SHP77 treated with DMSO at 0.1 percent for 48 hours (cell line): Measurements from ENCODE around the gene RPL7L1.
A peak's percentile ranks its signal among the peaks of the same experiment; 100 is the strongest.
"Not testable (repeated sequence)": the region's sequence is repeated elsewhere in the genome, so short reads cannot be mapped to it uniquely, and the experiment has no call there.

Experiments
- DNase-seq: peaks from one replicate; lab custom pipeline; 2025; lab: John Stamatoyannopoulos, UW

Gene RPL7L1

GRCh38 chr6:42879372-42880239 lies at the start of gene RPL7L1:
Gene RPL7L1 (plus strand): TSS chr6:42879616. CDS start chr6:42879911, 295 bp downstream.
- DNase-seq, result peak; percentile 94

DNA sequence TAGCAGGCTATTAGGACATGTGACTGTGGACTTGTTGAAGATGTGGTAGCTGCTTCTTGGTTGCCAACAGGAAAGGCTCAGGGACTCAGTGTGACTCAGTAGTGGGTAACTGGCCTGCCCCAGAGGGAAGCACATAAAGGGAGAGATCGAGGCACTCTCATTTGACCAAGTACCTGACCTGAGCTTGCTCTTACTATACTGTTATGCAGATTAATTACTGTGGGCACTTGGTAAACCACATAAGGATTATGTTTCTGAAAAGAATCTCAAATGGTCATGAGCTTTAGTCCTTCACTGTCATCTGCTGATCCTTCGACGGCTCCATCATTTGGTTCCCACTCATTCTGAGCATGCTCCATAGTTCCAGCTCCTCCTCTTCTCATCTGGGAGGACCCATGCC lies 48.2 kb upstream of the RPL7L1 start:
- DNase-seq, result no peak

- DNase-seq, result no peak
These were observed 45.4 kb upstream of the RPL7L1 start for GRCh38 chr6:42834056-42834455.

DNA sequence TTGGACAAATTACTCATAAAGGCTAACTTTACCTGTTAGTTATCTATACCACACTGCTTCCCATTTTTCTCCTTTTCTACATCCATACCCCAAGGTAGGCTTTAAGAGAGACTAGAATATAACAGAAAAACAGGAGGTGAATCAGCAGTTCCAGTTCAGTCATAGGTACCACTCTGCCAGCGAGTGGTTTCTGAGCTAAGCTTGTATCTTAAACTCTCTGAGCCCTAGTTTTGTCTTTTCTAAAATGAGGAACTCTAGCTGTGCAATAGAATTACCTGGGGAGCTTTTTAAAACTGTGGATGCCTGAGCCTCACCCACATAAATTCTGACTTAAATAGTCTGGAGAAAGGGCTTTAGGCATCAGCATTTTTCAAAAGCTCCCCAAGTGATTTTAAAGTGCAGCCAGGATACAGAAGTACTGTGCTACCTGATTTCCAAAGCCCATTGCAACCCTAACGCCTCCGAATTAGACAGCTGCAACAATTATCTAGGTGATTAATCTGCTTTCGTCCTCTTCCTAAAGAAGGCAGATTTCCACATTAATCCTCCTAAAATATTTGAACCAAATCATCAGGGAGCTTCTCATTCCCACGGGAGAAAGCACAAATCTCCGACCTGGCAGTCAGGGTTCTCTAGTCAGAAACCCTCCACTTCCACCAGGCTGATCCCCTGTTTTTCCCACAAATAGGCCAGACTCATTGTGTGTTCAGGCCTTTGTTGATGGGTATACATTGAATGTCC lies 37.4 kb upstream of the RPL7L1 start:
- DNase-seq, result no peak

DNA sequence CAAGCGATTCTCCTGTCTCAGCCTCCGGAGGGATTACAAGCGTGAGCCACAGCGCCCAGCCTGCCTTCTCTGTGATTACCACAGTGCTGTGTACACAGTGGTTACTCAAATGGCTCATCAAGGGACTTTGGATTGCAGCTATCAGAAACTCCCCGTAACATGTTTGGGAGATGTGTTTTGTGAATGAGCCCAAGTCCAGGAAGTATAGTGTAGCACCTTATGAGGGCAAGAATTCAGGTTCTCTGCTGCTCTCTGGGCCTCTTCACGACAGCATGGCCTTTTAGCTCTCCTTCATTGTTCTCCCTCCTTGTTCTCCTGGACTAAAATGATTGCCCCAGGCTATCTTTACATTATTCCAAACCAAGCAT lies 34.1 kb upstream of the RPL7L1 start:
- DNase-seq, result no peak

- no peak for DNase-seq
These were observed 32.9 kb upstream of the RPL7L1 start for GRCh38 chr6:42846505-42846904.

- no peak for DNase-seq
These were observed 30.7 kb upstream of the RPL7L1 start for GRCh38 chr6:42848700-42849099.

DNA sequence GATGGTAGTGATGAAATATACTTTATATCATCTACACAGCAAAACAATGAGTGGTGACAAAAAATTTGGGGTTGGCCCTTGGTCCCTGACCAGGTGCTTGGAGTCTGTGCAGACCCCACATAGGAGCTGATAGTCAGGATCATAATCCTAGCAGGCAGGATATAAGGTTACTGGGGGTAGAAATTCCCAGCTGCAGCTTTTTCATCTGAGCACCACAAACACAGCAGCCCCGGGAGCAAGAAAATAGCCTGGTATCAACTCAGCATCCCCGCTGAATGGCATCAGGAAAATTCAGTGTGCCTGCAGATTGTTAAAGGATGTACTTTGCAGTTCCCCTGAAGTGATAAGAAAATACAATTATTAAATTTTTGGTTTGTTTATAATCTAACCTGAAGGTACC lies 27.8 kb upstream of the RPL7L1 start:
- no peak for DNase-seq

DNA sequence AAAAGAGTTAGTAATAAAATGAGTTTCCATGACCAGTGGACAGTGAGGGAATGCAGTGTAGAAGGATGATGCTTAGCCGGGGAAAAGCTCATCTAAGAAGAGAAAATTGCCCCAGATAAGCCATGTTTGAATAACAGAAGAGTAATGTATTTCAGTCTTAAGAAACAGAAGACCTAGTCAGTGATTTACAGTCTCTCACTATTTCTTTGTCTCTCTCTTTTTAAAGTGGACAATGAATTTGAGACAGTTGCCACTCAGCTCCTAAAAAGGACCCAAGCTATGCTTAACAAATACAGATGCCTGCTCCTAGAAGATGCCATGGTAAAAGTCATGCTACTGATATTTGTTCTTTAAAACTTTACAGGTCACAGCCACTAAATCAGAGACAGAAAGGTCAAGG lies 19.4 kb upstream of the RPL7L1 start:
- DNase-seq, result no peak

DNA sequence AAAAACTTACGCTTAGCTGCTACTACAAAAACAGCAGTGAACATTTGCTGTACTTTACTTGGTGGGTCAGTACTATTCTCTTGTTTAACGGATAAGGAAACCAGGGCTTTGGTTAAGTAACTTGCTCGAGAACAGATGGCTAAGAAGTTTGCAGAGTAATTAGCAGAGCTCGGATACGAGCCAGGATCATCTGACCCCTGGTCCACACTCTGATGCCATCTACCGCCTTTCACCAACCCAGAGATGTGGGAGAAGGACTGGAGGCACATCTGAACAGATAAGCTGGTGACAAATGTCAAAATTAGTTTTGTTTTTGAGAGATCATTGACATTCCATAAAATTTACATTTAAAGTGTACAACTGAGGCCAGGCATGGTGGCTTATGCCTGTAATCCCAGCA lies 18.9 kb upstream of the RPL7L1 start:
- no peak for DNase-seq

- DNase-seq, result no peak
These were observed 14.8 kb upstream of the RPL7L1 start for GRCh38 chr6:42864602-42865001.

DNA sequence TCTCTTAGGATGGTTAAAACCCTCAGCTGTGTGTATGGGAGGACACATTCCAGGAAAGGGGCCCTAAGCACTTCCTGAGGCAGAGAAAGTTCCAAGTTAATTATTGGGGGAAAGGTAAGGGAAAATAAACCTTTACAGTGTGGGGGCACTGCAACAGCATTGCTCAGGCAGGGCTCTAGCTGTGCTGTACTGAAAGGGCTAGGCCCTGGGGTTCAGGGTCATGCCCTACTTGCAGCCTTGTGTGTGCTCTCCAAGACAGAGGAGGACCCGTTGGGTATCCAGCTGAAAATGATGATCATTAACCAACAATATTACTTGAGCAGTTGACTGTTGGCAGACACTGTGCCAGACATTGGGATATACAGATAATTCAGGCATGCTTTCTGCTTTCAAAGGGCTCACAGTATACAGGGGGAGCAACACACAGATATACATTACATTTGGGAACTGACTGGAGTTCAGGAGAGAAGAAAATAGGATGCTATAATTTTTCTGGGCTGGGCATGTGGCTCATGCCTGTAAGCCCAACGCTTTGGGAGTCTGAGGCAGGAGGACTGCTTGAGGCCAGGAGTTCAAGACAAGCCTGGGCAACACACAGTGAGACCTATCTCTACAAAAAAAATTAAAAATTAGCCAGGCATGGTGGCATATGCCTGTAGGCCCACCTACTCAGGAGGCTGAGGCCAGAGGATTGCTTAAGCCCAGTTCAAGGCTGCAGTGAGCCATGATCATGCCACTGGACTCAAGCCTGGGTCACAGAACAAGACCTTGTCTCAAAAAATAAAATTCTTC lies 9.1 kb upstream of the RPL7L1 start:
- DNase-seq, result no peak

DNA sequence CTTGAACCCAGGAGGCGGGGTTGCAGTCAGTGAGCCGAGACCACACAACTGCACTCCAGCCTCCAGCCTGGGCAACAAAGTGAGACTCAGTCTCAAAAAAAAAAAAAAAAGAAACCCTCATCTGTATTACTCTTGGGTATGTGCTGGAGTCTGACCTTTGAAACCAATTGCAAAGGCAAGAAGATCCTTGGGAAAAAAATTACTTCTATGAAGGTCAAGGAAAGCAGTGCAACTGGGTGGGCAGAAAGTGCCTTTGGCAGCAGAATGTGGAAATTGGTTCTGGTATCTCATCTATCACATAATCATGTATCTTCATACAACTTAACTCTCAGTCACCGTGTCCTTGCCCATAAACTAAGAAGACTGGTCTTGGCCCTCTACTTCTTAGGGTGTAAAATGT lies 7.7 kb upstream of the RPL7L1 start:
- DNase-seq, result no peak

- DNase-seq, result no peak
These were observed 6.1 kb upstream of the RPL7L1 start for GRCh38 chr6:42873313-42873712.

DNA sequence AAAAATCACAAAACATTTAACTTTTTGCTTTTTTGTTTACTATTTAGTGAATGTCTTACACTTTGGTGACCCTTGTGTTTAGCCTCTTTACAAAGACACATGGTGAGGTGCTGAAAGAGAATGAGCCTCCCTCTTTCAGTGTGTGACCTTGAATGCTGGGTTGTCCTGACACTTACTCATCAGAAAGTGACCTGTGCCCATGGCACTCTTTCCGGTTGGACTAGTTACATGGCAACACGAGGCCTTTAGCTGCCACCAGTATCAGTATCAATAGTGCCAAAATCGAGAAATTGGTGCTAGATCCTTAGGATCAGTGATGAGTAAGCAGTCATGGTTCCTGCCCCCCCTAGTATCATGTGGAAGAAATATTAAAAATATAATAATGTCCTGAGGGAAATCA lies 1.7 kb upstream of the RPL7L1 start:
- no peak for DNase-seq

DNA sequence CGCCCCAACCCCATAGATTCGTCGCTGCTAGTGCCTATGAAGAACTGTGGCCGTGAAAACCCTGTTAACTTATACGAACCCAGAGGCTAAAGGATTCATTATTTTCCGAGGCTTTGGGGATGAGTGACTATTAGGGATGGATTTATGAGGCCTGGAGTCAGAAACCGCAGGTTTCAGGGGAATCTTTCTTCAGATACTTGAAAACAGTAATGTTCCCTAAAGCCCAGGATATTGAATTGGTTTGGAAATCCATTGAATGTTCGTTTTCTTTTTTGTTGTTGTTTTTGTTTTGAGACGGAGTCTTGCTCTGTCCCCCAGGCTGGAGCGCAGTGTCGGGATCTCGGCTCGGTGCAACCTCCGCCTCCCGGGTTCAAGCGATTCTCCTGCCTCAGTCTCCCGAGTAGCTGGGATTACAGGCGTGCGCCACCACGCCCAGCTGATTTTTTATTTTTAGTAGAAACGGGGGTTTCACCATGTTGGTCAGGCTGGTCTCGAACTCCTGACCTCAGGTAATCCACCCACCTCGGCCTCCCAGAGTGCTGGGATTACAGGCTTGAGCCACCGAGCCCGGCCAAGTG lies 913 bp downstream of the RPL7L1 start:
- not testable (repeated sequence) for DNase-seq

GRCh38 chr6:42880871-42881270 lies 1.5 kb downstream of the RPL7L1 start:
- DNase-seq, result not testable (repeated sequence)

DNA sequence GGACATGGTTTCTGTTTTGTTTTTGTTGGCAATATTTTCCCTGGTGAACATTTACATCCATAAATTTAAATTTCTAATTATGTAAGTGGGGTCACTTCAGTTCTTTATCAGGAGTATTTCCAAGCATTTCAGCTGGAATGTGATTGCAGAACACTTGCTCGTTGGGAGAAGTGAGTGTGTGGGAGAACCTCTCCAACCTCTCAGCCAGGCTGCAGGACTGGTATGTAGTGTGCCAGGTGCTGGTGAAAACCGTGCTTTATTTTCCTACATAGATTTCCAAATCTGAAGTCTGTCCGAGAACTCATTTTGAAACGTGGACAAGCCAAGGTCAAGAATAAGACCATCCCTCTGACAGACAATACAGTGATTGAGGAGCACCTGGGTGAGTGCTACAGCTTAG lies 6.3 kb downstream of the RPL7L1 start:
- DNase-seq, result no peak

DNA sequence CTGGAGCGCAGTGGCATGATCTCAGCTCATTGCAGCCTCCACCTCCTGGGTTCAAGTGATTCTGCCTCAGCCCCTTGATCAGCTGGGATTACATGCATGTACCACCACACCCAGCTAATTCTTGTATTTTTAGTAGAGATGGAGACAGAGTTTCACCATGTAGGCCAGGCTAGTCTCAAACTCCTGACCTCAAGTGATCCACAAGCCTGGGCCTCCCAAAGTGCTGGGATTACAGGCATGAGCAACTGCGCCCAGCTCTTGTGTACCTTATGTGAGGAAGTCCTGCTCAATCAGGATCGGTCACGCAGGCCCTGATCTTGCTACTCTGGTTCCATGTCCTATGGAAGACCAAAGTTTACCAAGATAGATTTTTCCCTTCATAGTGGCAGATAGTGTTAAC lies 8.8 kb downstream of the RPL7L1 start:
- not testable (repeated sequence) for DNase-seq

- no peak for DNase-seq
These were observed 10.4 kb downstream of the RPL7L1 start for GRCh38 chr6:42889815-42890214.

DNA sequence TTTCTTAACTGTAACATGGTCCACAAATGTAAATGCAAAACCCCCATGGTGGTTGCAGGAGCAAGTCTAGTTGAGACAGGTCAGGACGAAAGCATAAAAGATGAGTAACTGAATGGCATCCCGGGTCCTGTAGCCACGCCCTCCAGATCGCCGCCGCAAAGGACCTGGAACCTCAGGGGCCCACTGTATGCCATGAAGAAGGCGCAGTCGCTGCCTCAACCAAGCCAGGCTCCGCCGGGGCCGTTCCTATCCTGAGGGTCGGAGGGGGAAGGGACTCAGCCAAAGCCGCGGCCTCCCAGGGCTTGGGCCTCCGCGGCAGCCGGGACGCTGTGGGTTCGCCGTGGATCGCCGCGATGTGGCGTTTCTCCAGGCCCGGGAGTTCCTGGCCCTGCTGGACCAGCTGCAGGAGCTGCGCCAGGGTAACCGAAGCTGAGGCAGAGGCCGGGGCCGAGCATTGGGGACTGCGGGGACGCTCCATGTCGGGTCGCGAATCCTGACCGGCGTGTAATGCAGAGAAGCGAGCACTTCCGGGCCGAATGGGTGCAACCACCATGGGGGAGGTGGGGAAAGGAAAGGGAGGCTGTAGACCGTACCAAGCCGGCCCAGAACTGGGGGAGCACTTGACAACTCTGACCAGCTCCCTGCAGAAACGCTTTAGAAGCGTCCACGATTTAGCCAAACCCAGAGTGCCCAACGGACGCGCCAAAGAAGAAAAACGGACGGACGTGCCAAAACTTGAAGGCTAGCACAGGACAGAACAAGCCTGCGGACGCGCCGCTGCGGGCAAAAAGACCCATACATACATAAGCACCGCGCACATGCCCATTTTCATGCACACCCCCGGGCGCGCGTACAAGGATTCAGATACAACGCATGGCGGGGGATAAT lies 11.1 kb downstream of the RPL7L1 start:
- peak; percentile 95 for DNase-seq
